ENCODE data around the gene MYH1.

The MYH1 gene

DNA sequence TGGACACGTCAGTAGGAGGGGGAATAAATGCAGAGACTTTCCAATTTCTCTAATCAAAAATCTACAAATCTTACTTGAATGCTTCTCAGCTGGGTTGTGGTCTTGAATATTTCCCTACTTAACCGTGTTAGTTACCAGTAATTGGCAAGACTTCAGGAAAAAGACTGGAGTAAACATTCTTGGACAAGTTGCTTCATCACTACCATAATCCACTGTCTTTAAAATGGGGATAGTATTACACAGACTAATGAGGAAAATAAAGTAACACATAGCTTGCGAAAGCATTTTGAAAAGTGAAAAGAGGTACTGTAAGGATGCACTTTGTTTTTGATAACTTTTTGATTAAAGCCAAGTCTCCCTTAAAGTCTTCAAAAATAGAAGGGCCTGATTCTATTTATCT, 18.4 kb downstream of the MYH1 start:
- TF ChIP-seq, protein P1, sequence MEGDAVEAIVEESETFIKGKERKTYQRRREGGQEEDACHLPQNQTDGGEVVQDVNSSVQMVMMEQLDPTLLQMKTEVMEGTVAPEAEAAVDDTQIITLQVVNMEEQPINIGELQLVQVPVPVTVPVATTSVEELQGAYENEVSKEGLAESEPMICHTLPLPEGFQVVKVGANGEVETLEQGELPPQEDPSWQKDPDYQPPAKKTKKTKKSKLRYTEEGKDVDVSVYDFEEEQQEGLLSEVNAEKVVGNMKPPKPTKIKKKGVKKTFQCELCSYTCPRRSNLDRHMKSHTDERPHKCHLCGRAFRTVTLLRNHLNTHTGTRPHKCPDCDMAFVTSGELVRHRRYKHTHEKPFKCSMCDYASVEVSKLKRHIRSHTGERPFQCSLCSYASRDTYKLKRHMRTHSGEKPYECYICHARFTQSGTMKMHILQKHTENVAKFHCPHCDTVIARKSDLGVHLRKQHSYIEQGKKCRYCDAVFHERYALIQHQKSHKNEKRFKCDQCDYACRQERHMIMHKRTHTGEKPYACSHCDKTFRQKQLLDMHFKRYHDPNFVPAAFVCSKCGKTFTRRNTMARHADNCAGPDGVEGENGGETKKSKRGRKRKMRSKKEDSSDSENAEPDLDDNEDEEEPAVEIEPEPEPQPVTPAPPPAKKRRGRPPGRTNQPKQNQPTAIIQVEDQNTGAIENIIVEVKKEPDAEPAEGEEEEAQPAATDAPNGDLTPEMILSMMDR (IDR thresholded peaks at IDR 0.05; ENCODE audit: low read depth, low read length), result no peak
- in situ Hi-C loops (cut with HindIII; ENCODE audit: low sequenced_read_pairs), result no loop called here
- DNase-seq (ENCODE audit: low read depth, low spot score), result no peak
- no peak overlapping the region for H3K4me3 ChIP-seq (ENCODE audit: low read depth, low read length)

DNA sequence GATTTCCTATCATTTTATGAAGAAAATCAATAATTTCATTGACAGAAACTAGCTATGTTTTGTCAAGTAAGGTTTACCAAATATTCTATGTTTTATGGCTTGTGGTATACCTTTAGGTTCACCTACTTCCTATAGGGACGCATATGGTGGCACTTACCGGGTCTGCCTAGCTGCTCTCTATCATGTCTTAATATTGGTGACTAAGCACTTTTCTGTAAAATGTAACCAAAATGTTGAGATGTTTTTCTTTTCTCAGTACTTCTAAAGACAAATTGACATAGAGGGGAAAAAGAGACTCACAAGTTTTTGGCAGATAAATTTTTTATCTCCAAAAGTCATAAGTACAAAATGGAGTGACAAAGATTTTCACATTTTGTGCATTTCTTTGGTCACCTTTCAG, 26.3 kb downstream of the MYH1 start:
- H3K4me3 ChIP-seq (ENCODE audit: low read depth, low read length), result no peak overlapping the region
- in situ Hi-C loops (cut with HindIII; ENCODE audit: low sequenced_read_pairs), result no loop called here
- DNase-seq (ENCODE audit: low read depth, low spot score), result no peak
- TF ChIP-seq, protein P1 (IDR thresholded peaks at IDR 0.05; ENCODE audit: low read depth, low read length), result no peak

DNA sequence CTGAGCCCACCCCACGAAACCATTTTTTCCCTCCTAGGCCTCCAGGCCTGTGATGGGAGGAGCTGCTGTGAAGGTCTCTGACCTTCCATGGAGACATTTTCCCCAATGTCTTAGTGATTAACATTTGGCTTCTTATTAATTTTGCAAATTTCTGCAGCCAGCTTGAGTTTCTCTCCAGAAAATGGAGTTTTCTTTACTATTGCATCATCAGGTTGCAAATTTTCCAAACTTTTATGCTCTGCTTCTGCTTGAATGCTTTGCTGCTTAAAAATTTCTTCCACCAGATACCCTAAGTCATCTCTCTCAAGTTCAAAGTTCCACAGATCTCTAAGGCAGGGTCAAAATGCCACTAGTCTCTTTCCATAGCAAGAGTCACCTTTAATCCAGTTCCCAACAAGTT, 36.1 kb downstream of the MYH1 start:
- in situ Hi-C loops (cut with HindIII; ENCODE audit: low sequenced_read_pairs), result no loop called here
- DNase-seq (ENCODE audit: low read depth, low spot score), result no peak
- TF ChIP-seq, protein P1 (IDR thresholded peaks at IDR 0.05; ENCODE audit: low read depth, low read length), result no peak
- no peak overlapping the region for H3K4me3 ChIP-seq (ENCODE audit: low read depth, low read length)

DNA sequence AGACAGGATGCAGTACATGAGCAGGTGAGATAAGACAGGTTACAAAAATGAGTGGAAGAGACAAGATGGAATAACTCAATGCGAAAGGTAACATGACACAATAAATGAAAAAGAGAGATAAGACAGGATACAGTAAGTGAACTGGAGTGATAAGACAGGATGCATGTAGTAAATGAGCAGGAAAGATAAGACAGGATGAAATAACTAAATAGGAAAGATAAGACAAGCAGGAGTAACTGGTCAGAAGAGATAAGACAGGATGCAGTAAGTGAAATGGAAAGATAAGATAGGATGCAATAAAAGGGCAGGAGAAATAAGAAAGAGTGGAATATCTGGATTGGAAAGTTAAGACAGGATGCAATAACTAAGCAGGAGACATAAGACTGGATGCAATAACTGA, 40.6 kb downstream of the MYH1 start:
- no peak for DNase-seq (ENCODE audit: low read depth, low spot score)
- TF ChIP-seq, protein P1 (IDR thresholded peaks at IDR 0.05; ENCODE audit: low read depth, low read length), result no peak
- no peak overlapping the region for H3K4me3 ChIP-seq (ENCODE audit: low read depth, low read length)
- in situ Hi-C loops (cut with HindIII; ENCODE audit: low sequenced_read_pairs), result no loop called here

DNA sequence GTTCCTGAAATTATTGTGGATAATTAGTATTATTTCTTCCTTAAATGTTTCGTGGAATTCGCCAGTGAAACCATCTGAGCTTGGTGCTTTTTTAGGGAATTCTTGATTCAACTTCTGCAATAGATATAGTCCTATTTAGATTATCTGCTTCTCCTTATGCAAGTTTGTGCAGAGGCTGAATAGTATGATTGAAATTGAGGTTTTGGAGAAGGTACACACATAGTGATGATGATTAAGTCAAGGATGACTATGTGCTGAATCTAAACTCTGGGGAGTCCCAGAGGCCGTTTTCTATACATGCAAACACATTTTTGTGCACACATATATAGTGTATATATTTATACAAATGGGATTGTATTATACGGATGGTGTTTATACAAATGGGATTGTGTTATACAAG, 43.8 kb downstream of the MYH1 start:
- in situ Hi-C loops (cut with HindIII; ENCODE audit: low sequenced_read_pairs), result no loop called here
- no peak for DNase-seq (ENCODE audit: low read depth, low spot score)
- H3K4me3 ChIP-seq (ENCODE audit: low read depth, low read length), result no peak overlapping the region
- TF ChIP-seq, protein P1 (IDR thresholded peaks at IDR 0.05; ENCODE audit: low read depth, low read length), result no peak

DNA sequence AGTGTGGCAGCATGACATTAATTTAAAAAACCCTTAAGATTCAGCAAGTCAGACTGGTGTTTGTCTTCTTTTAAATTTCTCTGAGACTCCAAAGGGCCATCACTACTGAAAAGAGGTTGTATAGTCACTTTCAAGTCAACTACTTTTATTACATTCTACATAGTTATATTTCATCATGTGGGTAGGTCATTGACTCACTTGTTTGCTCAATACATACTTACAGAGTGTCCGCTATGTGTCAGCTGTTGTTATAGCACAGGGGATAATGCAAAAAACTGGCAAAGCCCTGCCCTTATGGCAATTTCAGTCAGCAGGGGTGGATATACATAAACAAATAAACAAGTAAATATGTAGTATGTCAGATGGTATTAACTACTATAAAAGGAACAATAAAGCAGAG, 46.5 kb downstream of the MYH1 start:
- TF ChIP-seq, protein P1 (IDR thresholded peaks at IDR 0.05; ENCODE audit: low read depth, low read length), result no peak
- H3K4me3 ChIP-seq (ENCODE audit: low read depth, low read length), result no peak overlapping the region
- in situ Hi-C loops (cut with HindIII; ENCODE audit: low sequenced_read_pairs), result no loop called here
- no peak for DNase-seq (ENCODE audit: low read depth, low spot score)

DNA sequence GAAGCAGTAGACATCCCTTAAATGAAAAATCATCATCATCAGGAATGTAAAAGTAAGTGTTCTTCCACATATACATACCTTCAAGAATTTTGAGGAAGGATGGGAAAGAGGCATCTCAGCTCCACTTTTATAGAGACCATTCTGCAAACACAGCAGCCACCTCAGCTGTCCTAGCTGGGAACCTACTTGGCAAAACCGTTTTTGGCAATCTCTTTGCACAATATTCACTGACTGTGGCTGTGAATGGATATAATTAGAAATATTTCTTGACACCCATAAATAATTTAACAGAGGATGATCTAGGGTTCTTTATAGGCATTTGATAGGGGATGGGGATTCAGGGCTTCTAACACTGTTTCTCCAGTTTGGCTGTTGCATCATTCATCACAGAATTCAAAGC, 48.9 kb downstream of the MYH1 start, which contains the start of gene MYH4:
TSS of gene MYH4 (minus strand) at position 101 of the 400 bp plus-strand sequence. CDS start 2,814 bp downstream, outside the sequence.
- in situ Hi-C loops (cut with HindIII; ENCODE audit: low sequenced_read_pairs), result no loop called here
- H3K4me3 ChIP-seq (ENCODE audit: low read depth, low read length), result no peak within 1 kb of the TSS
- TF ChIP-seq, protein P1 (IDR thresholded peaks at IDR 0.05; ENCODE audit: low read depth, low read length), result no peak
- no peak for DNase-seq (ENCODE audit: low read depth, low spot score)
